Inferior parietal cortex (tissue), 1 donor: Measurements from ENCODE around the gene RUNX1.

Source experiments
- DNase-seq: peaks from one replicate; pipeline ENCODE4 v3.0.0-alpha.2; 2016; ENCODE audit errors: extremely low spot score

Gene RUNX1

DNA sequence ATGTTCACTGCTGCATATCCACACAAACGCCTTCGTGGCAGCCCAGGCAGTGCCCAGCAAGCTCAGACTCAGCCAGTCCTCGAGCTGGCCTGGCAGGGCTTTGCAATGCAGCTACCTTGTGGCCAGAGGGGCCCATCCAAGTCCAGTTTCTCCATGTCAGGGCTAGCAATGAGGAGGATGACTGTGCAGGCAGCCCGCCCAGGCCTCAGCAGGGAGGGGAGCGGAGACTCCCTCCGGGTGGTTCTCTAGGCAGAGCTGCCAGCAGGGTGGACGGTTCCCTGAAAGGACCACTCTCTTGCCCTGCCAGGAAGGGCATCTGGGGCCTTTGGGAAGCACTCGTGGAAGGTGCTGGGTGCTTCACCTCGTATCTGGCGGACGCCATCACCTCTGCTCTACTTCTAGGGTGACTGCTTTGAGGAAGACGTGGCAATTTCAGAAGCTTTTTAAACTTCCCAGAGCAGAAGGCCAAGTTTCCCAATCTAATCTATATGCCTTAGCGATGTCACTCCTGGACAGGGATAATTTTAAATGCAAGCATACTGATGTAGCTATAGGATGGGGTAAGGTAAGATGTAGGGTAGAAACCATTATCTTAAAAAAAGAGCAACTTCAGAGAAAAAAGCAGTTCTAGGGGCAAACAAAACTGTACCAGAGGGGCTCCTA is 56.2 kb downstream of the RUNX1 start:
- no peak for DNase-seq

DNA sequence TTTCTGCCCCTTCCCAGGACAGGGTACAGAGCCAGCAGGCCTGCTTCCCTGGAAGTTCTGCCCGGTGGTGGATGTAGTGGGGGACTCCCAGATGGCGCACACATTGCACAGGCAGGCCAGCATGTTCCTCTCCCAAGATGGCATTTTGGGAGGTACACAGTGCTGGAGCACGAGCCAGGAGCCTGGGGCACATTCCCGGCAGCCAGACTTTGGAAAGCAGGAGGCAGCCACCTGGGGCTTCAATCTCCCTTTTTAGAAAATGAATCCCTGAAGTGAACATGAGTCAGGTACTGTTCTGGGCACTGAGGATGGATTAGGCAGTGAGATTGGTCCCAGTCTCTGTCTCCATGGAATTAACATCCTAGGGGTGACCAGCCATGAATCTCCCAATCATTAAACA is 56.9 kb downstream of the RUNX1 start:
- no peak for DNase-seq

DNA sequence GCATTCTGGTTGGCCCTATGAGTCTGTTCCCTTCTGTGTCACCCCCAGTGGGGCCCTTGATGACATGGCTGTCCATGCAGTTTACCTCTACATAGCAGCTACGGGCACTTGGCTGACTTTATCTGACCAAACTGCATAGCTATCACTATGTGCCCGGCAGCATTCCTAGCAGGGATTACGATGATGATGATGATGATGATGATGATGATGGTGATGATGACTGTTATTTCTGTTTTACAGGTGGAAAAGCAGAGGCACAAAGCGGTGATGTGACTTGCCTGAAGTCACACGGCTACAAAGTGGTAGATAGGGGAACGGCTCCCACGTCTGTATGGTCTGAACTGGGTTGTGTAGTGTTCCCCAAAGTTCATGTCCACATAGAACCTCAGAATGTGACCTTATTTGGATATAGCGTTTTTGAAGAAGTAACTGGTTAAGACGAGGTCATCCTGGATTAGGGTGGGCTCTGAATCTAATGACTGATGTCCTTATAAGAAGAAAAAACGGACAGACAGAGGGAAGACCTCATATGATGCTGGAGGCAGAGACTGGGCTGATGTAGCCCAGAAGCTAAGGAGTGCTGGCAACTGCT is 57.6 kb downstream of the RUNX1 start:
- DNase-seq = no peak

DNA sequence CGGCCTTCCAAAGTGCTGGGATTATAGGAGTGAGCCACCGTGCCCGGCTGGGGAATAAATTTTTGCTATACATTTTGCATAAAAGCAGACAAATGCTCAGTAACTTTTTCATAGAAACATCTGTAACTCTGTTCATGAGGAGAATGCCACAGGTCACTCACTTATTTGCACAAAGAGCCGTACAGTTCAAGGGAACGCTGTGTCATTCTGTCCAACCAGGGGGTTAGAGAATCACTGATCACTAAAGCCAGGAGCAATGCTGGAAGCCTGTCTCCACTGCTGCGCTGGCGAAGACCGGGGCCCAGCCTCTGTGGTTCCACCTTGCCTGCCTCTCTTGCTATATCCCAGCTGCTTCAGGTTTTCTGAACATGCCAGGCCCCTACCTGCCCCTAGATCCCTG is 58.3 kb downstream of the RUNX1 start:
- no peak for DNase-seq

DNA sequence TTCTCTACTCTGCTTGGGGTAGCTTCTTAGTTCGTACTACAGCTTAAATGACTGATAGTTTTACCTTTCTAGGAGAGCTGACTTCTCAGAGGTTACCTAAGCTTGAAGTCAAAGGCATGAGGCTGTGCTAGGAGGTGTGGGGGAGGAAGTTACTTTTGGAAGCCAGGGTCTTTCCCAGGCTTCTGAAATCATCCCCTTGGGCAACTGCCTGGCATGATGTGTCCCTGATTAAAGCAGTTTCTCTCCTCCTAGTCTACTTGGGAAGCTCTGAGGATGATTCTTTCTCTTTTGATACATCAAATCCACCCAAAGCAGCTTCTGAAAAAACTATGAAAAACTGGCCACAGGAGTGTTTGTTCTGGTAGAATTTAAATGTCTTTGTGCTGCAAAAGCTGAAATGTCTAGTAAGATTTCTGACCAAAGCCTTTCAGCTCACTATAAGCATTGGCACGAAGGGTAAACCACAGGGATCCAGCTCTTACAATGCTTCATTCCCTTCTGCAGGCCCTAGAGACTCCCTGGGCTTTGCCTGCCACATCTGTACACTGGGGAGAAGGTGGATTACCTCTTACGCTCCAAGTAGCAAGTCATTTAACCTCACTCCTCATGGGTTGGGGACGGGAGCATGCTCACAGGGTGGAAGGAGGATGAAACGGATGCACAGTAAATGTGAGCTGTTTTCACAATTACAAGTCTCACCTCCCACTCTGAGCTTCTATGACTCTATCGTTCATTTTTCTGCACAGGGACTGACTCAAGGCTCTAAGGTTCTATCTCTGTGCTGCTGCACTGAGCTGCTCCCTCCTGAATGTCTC is 59.6 kb downstream of the RUNX1 start:
- peak; percentile 27 for DNase-seq

DNA sequence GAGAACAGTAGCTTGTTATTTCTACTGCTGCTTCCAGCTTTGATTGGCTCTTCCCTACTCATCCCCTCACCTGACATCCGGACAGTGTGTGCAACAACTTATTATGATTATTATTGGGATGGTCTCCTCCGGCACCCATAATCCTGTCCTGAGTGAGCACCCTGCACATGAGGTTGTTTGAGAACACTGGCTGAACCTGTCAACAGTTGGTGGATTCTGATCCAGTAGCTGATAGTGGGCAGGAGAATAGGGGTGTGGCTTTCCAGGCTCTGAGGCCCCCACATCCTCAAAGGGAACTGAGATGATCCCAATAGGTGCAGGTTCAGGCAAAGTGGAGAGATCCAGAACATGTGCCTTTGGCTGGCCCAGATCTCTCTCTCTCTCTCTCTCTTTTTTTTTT is 60.5 kb downstream of the RUNX1 start:
- DNase-seq = no peak

DNA sequence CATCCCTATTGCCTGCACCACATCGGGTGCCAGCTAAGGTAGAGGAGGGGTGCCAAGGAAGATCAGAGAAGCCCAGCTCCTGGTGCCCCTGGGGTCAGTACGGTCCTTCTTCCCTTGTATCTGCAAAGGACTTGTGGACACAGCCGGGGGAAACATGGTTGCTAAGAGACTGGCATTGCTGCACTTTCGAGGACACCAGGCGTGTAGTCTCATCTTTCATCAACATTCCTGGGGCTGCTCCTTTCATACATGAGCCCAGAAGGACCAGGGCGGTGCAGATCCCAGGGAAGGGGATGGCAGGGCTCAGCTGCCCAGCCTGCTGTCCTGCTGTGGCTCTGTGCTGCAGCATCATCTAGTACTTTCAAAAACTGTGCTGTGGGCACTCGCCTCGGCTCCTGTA is 61.0 kb downstream of the RUNX1 start:
- no peak for DNase-seq

DNA sequence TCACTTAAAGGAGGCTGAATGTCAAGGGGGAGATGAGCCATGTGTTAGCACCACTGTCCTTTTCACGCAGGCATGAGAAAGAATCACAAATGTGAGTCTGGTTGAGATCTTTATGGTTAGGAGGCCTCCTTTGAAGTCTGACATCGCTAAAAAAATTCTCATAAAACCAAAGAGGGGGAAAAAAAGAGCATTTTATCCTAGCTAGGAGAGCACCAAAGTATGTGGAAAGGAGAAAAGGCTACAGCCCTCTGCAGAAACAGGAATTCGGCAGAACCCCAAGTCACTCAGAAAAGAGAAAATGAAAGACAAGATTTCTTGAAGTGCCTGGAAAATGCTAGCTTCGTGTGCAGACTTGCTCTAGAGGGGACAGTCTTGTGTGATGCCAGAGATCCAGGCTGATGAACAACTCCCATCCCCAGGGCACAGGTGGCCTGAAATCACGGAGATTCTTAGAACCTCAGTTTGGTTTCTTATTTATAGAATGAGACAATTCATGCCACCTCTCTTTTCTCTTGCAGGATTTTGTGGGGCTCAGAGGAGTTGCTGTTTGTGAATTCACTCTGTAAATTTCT is 61.5 kb downstream of the RUNX1 start:
- DNase-seq = no peak

DNA sequence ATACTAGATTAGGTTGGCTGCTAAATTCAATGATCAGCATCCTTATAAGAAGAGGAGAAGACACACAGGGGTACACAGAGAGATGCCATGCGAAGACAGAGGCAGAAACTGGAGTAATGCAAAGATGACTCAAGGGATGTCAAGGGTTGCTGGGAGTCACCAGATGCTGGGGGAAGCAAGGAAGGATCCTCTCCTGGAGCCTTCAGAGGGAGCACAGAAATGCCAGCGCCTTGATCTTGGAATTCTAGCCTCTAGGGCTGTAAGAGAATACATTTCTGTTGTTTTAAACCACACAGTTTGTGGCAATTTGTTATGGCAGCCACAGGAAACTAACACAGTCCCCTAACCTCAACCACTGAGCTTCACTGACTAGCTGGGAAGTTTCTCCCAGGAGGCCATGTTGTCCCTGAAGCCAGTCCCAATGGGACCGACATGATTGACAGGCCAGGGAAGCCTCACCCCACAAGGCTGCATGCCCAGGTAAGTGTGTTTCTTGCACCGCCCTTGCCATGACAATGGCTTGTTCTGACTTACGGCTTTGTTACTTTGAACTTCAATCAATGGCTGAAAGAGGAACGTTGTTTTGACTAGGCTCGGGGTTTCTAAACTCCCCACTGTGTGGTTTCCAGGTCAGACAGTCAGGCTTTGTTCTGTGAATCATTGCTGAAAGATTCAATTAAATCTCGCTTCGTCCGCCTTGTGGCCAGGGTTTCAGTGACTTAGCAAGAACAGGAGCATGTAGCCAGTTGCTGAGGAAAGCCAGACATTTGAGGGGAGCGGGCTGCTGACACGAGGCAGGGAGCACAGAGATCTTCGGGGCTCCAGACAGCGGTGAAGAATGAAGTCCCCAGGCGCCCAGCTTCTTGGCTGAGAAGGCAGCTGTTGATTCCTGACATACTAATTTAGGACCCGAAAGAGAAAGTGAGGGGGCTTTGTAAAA is 62.3 kb downstream of the RUNX1 start:
- DNase-seq = no peak

DNA sequence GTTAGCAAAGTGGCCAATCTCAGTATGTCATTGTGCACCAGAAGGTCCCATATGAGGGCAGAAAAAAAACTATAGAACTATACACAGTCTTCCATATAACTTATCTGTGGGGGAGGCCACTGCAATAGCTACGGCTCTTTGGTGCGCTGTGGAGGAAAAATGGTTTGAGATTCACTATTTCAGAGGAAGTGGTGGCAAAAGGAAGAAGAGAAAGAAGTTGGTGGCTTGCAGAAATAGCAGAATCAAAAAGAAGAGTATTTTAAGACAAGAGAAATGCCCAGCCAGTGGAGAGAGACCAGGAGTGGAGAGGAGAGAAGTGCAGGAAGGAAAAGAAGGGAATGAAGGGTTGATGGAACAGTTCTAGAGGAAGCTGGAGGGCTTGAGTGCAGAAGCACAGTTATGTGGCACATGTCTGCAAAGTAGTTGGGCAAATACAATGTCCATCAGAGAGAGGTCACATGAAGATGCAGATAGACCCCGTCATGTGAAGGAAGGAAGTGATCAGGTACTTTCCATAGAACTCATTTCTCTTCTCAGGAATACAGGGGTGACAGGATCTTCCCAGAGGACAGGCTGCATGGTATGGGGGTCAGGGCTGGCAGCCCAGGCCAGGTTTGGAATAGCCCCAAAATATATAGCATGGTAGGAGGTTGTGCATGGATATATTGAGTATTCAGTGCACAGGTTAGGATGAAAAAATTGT is 64.6 kb downstream of the RUNX1 start:
- no peak for DNase-seq

DNA sequence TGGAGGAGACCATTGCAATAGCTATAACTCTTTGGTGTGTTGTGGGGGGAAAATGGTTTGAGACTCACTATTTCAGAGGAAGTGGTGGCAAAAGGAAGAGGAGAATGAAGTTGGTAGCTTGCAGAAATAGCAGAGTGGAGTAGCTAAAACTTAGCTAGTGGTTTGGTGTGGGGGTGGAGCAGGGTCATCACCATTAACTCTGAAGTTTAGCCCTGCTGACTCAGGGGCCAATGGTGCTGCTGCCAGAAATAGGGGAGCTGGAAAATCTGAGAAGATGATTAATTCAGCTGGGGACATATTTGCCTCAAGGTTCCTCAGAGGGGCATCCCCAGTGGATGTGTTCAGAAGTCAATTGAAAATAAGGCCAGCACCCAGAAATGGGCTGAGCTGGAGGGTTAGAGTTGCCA is 65.4 kb downstream of the RUNX1 start:
- no peak for DNase-seq

DNA sequence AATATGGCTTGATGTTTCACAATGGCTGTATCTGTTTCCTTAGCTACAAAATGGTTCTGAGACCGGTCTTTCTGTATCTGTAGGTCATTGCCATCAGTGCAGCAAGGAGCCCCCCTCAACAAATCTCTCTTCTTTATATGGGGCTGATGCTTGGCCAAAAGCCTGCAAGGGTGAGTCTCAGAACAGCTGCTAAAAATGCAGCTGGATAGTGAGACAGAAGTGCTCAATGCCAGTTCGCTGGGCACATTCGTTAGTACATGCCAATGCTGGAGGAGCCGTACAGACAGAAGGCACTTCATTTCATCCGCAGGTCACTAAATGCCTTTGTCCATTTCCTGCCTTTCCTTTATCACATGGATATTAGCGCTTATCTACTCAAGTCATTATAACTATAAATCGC is 67.3 kb downstream of the RUNX1 start:
- no peak for DNase-seq

DNA sequence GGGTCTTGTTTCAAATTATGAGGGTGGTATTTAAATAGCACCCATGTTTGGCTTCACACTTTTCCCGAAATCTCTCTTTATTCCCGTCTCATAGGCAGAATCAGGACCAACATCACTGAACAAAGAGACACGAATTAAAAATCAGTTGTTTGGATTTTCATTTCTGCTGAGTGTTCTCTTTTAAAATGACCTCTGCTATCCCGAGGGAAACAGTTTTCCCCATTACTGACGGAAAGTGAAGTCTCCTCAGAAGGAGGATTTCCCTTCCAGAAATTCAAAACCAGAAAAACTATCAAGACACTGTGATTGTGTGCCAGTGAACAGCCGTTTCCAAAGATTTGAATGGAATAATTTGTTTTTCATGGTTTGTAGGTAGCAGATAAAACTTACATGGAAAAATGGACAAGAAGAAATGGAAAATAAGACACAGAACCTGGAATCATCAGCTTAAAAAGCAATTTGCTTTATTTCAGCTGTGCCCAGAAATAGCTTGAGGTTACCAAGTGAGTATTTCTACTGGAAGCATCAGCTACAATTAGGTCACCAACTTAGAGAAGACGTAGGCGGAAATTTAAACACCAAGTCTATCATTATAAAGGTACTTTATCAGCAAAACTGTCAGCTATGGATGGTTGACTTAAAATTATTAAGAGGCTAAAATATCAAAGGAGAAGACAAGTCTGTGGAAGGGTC is 68.5 kb downstream of the RUNX1 start:
- DNase-seq = no peak

DNA sequence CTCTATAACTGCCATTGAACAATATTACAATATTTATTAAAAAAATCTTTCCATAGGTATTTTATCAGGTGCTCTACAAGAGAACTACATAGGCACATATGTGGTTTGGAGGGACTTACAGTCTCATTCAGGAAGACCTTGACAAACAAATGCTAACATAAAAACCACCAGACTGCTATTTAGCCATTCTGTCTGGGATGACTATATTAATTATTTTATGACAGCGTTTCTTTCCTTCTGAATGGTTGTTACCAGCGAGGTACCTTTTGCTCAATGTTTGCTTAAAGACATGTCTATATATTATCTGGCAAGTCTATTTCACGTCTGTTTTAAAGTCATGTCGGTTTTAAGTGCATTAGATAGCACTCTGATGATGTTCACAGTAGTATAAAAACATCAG is 69.7 kb downstream of the RUNX1 start:
- no peak for DNase-seq

DNA sequence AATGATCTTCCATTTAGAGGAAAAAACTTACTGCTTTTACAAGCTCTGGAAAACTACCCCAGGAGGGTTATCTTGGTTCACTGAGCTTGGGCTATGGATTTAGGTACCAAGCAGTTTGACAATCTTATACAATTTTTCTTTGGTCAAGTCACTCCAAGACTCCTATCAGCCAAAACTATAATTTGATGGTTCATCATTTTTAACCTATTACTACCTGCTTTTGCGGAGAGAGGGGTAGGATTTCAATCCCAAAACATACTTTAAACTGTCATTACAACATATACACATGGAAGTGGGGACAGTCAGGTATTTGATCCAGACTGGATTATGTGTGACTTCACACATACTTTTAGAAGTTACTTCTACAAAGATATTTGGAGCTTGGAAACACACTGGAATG is 71.8 kb downstream of the RUNX1 start:
- no peak for DNase-seq

DNA sequence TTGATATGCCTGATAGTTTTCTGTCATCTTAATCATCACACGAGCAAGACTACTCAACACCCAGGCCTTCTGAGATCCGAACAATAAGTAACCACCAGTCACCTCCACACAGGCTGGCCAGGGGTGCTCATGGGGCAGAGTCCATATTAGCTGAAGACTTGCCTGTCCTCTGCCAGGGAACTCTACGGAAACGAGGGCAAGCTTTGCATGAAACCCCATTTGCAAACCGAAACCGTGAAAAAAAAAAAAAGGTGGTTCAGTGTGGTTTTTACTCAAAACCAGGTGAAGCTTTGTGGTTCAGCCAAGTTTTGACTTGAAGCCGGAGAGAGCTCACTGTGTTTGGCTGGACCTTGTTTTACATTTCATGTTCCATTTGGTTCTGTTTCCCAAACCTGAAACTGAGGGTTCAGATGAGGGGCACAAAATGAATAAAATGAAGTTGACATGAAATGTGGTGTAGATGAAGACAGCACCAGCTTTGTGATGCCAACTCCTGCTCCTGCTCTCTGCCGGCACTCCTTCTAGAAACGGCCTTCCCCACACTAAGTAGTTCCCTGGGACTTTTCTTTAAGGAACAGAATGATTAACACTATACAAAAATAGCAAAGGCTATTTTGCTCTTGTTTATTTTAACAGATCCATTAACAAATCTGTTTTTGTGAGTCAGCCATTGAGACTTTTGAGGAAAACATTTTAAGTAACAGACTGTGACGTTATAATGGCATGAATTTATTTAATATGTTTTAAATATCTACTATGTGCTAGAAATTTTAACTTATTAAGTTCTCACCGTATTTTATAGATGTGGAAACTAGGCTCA is 74.7 kb downstream of the RUNX1 start:
- no peak for DNase-seq

DNA sequence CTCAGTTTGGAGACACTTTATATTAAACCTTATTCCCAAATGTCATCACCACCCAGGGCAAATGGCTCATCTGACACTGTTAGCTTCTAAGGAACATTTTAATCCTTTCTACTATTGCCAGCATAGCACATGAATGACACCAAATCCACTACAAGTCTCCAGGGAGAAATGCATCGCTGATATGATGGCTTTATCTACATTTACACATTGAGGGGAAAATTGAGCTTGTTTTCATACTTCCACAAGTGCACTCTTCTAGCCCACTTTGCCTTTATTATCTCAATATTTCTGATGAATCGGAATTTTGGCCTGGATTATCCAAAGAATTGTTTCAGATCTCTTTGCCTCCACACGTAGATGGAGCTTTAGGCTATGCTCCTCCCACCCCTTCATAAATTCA is 75.4 kb downstream of the RUNX1 start:
- no peak for DNase-seq

DNA sequence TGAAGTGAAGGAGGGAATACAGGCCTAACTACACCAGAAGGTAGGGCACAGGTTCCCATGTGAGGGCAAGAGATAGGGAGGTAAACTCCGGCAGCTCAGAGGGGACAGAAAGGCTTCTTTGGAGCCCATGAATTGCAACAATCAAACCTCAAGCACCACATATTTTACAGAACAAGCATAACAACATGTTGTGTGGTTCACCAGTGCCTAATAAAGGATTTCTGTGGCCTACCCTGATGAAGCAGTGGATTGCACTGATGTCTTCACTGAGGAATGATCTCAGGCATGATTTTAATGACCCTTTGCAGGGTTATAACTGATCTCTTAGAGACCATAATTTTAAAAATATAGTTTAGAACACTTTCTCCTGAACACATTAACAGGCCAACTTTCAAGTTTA is 77.4 kb downstream of the RUNX1 start:
- no peak for DNase-seq

DNA sequence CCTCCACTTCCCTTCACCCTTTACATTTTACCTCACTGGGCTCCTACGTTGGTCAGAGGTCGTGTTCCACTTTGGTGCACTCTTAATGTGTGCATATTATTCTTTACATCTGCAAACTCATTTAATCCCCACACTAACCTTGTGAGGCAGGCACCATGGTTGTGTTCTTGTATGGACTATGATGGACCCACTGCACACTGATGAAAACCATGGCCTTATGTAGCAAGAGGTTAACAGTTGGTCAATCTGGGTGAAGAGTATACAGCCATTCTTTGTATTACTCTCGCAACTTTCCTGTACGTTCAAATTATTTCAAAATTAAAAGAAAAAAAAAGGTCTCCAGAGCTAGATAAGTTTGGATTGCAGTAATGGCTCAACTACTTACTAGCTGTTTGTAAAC is 78.5 kb downstream of the RUNX1 start:
- no peak for DNase-seq

DNA sequence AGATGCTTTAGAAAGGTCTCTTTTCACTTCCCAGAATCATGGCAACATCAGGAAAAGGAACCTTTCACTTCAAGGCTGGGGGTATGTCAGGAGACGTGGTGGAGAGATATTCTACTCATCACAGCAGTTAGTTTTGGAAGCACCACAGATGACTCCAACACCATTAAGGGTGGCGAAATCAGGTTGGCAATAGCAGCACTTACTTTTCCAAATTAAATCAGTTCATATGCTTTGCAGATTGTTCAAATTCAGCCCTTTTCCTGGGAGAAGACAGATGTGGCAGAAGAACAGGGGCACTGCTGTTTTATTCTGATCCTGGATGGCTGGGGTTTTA is 79.0 kb downstream of the RUNX1 start:
- no peak for DNase-seq
